Measurements from ENCODE around the gene LYRM2.

LYRM2 gene, protein sequence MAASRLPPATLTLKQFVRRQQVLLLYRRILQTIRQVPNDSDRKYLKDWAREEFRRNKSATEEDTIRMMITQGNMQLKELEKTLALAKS

DNA sequence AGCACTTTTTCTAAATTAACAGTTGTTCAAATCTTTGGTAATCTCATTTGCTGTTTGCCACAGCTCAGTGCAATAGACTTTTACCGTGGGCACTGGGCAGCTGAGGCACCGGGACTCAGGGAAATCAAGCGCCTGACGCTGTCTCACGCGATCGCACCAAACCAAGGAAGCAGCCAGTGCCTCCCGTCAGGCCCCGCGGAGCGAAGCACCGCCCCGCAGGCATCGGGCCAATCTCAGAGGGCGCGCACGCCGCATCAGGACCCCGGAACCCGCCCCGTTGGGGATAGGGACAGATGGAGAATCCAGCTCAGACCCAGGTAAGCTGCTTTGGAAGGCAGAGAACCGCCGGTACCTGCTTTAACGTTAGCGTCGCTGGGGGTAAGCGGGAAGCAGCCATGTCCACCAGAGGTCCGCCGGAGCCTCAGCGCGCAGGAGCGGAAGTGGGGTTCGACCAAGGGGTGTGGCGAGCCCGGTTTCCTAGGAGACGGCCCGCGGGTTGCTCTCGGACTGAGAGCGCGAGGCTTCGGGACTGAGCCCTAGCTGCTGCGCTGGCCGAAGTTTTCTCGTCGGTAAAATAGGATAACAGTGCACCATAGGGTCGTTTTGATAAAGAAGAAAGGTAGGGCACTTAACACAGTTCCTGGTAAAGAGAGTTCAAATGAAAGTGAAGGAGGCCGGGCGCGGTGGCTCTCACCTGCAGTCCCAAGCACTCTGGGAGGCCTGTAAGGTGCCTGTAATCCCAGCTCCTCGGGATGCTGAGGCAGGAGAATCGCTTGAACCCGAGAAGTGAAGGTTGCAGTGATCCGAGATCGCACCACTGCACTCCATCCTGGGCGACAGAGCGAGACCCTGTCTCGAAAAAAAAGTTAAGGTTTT is at the start of gene LYRM2:
Gene LYRM2 (minus strand): TSS at position 428 of the 876 bp plus-strand sequence. CDS start 31 bp downstream, at position 397.
- DNase-seq = peak; percentile 90

DNA sequence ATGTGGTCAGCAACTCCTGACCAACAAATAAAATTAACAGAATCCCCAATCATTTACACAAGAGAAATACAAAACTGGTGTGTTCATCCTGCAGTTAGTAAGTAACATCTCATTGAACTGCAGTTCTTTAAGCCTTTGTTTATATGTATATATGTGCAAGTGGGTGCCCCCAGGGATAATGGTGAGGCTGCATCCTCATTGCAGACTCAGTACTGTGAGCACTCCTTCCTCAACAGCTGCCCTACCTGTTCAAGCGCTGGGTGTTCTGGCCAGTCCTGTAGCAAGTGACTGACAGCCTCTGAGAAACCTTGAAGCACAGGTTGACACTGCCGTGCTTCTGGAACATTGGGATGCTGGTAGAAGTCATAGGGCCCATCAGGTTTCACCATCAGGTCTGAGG is 49.8 kb upstream of the LYRM2 start:
- no peak for DNase-seq

DNA sequence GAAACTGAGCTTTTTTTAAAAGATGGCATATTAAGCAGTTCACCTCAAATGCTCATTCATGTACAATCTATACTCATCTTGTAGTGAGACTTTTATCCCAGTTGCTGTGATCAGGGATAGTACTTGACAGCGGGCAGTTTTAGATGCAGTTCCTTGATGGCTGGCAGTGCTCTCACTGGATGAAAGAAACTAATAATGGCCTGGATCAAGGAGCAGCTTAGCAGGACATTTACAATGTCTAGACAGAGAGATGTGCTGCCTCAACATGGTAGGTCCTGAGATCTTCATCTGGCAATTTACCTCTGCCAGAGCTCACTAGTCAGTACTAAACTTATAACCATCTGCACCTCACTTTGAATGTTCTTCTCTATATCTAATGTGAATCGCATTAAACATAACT is 46.8 kb upstream of the LYRM2 start:
- no peak for DNase-seq

DNA sequence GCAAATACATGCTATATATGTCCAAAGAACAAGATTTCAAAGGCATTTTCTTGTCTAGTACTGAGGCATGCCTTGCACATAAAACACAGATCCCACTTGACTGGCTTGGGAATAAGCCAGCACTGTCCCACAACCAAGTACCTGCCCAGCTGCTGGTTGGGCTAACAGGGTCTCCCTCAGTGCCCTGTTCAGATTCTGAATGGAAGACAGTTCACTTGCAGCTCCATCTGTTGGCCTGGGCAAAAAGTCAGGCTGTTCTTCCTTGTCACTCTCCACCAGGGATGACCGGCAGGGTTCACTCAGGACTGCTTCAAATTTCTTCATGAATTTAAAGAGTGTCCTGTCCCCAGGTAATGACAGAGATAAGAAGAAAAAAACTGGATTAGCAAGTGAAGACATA is 44.4 kb upstream of the LYRM2 start:
- DNase-seq = no peak

- no peak for DNase-seq
Measured at GRCh38 chr6:89681983-89682564, 43.5 kb upstream of the LYRM2 start.

- no peak for DNase-seq
Measured at GRCh38 chr6:89680551-89680950, 42.0 kb upstream of the LYRM2 start.

DNA sequence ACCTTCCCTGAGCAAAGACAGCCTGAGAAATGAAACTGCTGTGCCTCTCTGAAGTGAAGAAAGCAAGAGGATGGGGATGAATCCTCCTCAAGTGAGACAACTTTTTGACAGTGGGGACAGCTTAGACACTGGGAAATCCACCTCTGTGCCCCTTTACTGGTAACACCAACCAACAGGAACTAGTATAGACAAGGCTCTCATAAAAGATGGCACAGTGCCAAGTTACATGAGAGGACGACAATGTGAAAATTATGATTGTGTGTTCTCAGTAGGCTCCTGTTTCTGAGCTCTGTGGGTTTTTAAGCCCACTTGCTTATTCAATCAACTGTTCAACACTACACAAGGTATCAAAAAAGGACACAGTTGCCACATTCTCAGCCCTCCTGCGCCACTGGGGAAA is 41.6 kb upstream of the LYRM2 start:
- no peak for DNase-seq

DNA sequence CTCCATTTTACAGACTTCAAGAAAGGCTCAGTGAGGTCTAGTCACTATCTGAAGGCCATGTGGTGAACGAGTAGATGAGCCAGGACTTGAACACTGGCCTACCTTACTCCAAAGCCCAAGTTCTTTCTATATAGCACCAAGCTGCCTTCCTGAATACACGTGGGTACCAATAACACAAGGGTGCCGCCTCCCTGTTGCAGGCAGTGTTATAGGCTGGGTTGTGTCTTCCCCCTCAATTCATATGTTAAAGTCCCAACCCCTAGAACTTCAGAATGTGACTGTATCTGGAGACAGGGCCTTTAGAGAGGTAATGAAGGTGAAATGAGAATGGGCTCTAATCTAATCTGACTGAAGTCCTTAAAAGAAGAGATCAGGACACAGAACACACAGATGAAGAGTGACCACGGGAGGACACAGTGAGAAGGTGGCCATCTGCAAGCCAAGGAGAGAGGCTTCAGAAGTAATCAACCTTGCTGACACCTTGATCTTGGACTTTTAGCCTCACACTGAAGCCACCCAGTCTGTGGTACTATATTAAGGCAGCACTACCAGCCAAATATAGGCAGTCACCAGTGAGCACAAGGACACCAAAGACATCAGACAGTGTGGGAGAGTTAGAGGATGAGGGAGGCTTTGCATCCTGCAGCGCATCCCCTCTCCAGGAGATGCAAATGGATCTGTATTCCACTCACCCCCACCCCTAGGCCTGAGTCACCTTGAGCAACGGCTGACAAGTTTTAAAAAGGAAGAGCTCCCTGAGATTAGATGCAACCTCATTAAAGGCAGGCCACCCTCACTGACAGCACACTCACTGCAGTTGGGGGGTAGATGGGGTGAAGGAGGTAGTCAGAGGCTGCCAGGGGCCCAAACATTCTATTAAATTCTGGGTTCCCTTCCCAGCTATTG is 40.9 kb upstream of the LYRM2 start:
- DNase-seq = no peak

DNA sequence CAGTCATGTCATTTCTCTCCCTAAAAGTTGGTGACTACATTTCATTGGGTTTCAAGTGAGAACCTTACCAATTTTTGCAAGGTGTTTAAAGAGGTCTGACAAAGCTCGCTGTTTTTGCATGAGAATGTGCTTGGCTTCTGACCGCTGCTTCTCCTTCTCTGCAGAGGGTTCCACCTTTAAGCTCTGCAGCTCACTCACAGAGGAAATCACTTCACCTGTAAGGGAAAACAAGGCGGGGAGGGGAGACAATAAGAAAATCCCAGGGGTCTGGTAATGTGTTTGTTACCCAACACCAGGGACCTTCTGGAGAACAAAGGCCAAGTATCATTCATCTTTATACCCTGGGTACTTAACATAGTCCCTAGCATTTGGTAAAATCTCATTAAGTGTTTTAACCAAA is 40.0 kb upstream of the LYRM2 start:
- DNase-seq = no peak

GRCh38 chr6:89675949-89676748 is 37.6 kb upstream of the LYRM2 start:
- no peak for DNase-seq

DNA sequence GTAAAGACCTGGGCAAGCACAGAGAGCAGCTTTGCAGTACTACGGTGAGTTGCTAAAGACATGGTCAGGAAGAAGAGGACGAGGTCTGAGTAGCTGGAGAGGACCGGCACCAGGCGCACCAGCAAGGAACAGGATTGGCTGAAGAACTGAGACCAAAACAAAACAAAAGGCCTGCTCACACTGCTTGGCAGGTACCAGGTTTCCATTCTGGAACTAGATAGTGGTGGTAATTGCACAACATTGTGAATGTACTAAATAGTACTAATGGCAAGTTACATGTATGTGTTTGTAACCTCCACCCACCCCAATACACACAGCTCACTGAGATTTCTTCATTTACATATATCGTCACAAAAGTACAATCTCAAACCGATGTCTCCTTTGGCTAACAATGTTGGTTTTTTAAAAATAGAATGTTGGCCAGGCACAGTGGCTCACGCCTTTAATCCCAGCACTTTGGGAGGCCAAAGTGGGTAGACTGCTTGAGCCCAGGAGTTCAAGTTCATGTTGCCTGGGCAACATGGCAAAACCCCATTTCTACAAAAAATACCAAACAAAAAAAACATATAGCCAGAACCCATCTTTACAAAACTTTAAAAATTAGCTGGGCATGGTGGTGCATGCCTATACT is 32.5 kb upstream of the LYRM2 start:
- DNase-seq = no peak

- DNase-seq = no peak
Measured at GRCh38 chr6:89669002-89669401, 30.5 kb upstream of the LYRM2 start.

DNA sequence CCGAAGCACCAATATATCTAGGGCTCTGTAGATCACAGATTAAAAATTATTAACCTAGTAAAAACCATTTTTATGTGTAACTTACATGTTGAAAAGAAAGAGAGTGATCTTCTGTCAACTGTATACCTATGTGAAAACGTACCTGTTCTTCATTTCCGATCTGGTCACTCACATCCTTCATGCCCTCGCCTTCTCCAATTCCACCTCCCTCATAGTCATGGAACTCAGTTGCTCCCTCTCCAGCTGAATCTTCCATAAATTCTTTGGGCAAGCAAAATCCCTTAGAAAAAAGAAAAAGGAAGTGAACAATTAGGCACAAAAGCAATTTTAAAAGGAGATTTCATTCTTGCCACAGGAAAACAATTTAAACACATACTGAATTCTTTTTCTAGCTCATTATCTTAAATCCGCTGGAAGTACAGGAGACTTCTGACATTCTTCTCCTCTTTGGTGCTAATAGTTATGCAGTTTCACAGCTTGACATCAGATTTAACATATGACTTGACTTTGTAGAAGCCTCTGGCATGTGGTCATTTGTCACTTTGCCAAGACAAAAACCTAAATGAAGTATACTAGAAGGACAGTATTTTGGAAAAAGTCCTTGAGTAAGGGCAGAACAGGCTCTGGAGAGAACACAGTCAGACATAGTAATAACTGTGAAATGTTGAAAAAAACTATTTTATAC is 29.5 kb upstream of the LYRM2 start:
- DNase-seq = no peak

GRCh38 chr6:89662659-89663223 is 24.2 kb upstream of the LYRM2 start:
- DNase-seq = no peak

DNA sequence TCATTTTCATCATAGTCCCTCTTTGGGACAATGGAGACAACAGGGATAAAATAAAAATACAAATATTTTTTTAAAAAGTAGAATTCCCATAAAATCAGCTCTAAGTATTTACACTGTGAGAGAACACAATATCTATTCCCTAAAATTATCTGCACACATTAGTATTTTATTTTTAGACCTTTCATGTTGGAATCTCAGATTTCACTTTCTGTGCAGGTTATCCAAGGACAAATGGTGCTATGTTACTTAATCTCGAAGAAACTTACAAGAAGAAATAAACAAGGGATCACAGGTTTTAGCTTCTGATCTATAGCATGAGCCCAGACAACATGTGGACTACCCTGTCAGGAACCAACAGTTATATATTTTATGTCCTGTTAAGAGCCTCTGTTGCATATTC is 23.0 kb upstream of the LYRM2 start:
- no peak for DNase-seq

DNA sequence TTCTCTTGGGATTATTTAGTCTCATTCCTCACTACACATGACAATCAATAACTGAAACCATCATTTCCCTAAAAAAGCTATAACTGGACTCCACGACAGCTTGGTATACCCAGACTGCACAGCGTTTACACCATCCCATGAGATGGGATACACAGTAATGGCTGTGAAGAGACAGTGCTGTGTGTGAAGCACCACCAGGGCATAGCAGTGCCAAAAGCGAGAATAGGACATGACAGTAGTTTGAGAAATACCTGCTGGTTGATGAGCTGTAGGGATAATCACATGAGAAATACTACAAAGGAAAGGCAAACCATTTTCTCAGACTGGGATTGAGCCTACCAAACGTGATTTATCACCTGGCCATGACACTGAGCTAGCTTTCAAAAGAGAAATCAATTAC is 22.4 kb upstream of the LYRM2 start:
- DNase-seq = no peak

DNA sequence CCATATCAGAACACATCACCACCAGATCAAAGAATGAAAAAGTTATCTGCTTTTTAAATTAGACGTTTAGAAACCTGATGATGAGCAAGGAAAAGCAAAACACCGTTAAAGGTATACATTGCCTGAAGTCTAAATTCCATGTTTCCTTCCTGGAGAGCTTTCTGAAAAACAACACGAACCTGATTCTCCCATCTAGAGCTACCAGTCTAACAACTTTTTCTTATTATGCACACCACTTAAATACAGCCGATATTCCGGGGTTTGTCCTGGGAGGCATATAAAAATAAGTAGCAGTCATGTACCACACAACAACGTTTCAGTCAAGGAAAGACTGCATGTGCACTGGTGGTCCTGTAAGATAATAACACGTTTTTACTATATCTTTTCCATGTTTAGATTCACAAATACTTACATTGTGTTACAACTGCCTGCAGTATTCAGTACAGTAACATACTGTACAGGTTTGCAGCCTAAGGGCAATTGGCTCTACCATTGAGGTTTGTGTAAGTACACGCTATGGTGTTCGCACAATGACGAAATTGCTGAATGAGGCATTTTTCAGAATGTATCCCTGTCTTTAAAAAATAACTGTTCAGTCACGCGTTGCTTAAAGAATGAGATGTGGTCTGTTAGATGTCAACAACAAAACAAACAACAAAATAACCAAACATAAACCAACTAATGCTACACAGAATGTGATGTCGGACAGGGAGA is 19.1 kb upstream of the LYRM2 start:
- no peak for DNase-seq

GRCh38 chr6:89655122-89655521 is 16.6 kb upstream of the LYRM2 start:
- no peak for DNase-seq

- no peak for DNase-seq
Measured at GRCh38 chr6:89650579-89650978, 12.0 kb upstream of the LYRM2 start.

DNA sequence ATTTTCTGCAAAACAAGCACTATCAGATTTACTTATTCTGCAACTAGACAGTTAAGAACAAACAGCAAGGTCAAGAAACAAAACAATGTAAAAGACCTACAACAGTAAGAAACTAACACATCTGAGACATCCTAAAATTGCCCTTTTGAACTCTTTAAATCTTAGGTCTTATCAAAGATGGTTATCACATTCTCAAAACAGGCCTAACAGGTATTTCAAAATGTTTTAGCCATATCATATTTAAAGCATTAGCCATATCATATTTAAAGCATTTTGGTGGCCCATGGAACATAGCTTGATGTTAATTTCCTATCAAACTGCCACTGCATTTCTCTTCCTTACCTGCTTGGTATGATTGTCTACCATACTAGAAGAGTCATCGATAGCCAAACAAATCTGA is 11.1 kb upstream of the LYRM2 start:
- DNase-seq = no peak

Measured in NCI-H526 treated with DMSO at 0.1 percent for 48 hours (cell line).